IMR-90 (cell line): ENCODE results near the gene EXOC4. TPM values are rescaled to one million over a fixed set of nuclear protein-coding genes. Genes with fewer than 3 reads are reported as not detected.

Source experiments
- ATAC-seq: fragments of 200-7000 bp; cut with Tn5 transposase; 2 replicates; pipeline ENCODE4 v1.9.1; 2020; ENCODE audit warnings: low read depth, mild to moderate bottlenecking, moderate library complexity
- BruUV-seq: library from RNA; stranded (reverse); fragments of 400-500 nt; replicated peaks from 2 replicates; lab custom pipeline; 2021; lab: Mats Ljungman, UMichigan
- CTCF ChIA-PET: fragments of 300-600 bp; formaldehyde crosslinking; extraction: SDS; loops from one replicate; lab custom pipeline; 2021; ENCODE audit warnings: antibody characterized with exemption; lab: Yijun Ruan, JAX
- POLR2A ChIA-PET: fragments of 300-600 bp; sonication (Branson Sonifier 250); formaldehyde crosslinking; loops from one replicate; lab custom pipeline; 2022; ENCODE audit warnings: antibody characterized with exemption; ENCODE audit not compliant: unreplicated experiment; lab: Charles Lee
- DNase-seq: peaks from one replicate; pipeline ENCODE4 v3.0.0; 2013
- H2AFZ ChIP-seq: replicated peaks from 2 replicates; pipeline ENCODE3; 2013; ENCODE audit warnings: low read length, mild to moderate bottlenecking; ENCODE audit not compliant: poor library complexity
- H2AK5ac ChIP-seq: 2 replicates; pipeline ENCODE4 v1.6.1; 2013; ENCODE audit warnings: low read depth, low read length, inconsistent platforms
- H2AK9ac ChIP-seq: replicated peaks from 2 replicates; pipeline ENCODE3; 2013; ENCODE audit warnings: mild to moderate bottlenecking, low read depth, low read length, moderate library complexity; ENCODE audit not compliant: poor library complexity
- H2BK120ac ChIP-seq: 2 replicates; pipeline ENCODE4 v1.6.1; 2013; ENCODE audit warnings: low read depth, low read length, inconsistent platforms
- H2BK15ac ChIP-seq: 3 replicates; pipeline ENCODE4 v1.6.1; 2013; ENCODE audit warnings: low read depth, low read length, inconsistent platforms
- H2BK20ac ChIP-seq: 2 replicates; pipeline ENCODE4 v1.6.1; 2013; ENCODE audit warnings: low read depth, mild to moderate bottlenecking, inconsistent platforms, low read length, moderate library complexity
- H2BK5ac ChIP-seq: 2 replicates; pipeline ENCODE4 v1.6.1; 2013; ENCODE audit warnings: mild to moderate bottlenecking, low read depth, low read length, inconsistent platforms; ENCODE audit not compliant: poor library complexity, severe bottlenecking
- H3K14ac ChIP-seq: replicated peaks from 2 replicates; pipeline ENCODE4 v1.6.1; 2013; ENCODE audit warnings: low read depth, low read length, inconsistent platforms
- H3K18ac ChIP-seq: 2 replicates; pipeline ENCODE4 v1.6.1; 2013; ENCODE audit warnings: low read depth, low read length, control low read depth
- H3K23ac ChIP-seq: 2 replicates; pipeline ENCODE4 v1.6.1; 2013; ENCODE audit warnings: low read depth, low read length, inconsistent platforms
- H3K27ac ChIP-seq: 2 replicates; pipeline ENCODE4 v1.5.1; 2013; ENCODE audit warnings: mild to moderate bottlenecking, control low read depth, low read length; ENCODE audit not compliant: insufficient read depth
- H3K27me3 ChIP-seq: 2 replicates; pipeline ENCODE4 v1.6.1; 2013; ENCODE audit warnings: low read length; ENCODE audit not compliant: control insufficient read depth, insufficient read depth
- H3K36me3 ChIP-seq: 2 replicates; pipeline ENCODE4 v1.6.1; 2013; ENCODE audit warnings: low read length, mixed read lengths; ENCODE audit not compliant: control insufficient read depth, insufficient read depth
- H3K4ac ChIP-seq: 2 replicates; pipeline ENCODE4 v1.6.1; 2013; ENCODE audit warnings: low read depth, low read length, inconsistent platforms
- H3K4me1 ChIP-seq: 2 replicates; pipeline ENCODE4 v1.6.1; 2013; ENCODE audit warnings: low read length, mixed read lengths; ENCODE audit not compliant: control insufficient read depth, insufficient read depth
- H3K4me2 ChIP-seq: 2 replicates; pipeline ENCODE4 v1.6.1; 2013; ENCODE audit warnings: low read depth, mild to moderate bottlenecking, control low read depth, low read length, moderate library complexity
- H3K4me3 ChIP-seq: 2 replicates; pipeline ENCODE4 v1.5.1; 2013; ENCODE audit warnings: low read depth, mild to moderate bottlenecking, control low read depth, low read length, moderate library complexity; ENCODE audit not compliant: insufficient read depth
- H3K56ac ChIP-seq: 2 replicates; pipeline ENCODE4 v1.6.1; 2013; ENCODE audit warnings: low read length, inconsistent platforms; ENCODE audit not compliant: insufficient read depth; ENCODE audit errors: extremely low read depth
- H3K79me1 ChIP-seq, 2 experiments: 2 replicates each; pipeline ENCODE4 v1.6.1; 2013; ENCODE audit warnings: low read length in 2 of 2, inconsistent platforms in 1 of 2, low read depth in 1 of 2
- H3K9ac ChIP-seq: 2 replicates; pipeline ENCODE4 v1.6.1; 2013; ENCODE audit warnings: low read depth, low read length, control low read depth
- H3K9me1 ChIP-seq: 2 replicates; pipeline ENCODE4 v1.6.1; 2013; ENCODE audit warnings: low read length, inconsistent platforms; ENCODE audit not compliant: insufficient read depth
- H3K9me3 ChIP-seq: 2 replicates; pipeline ENCODE4 v1.6.1; 2013; ENCODE audit warnings: low read length; ENCODE audit not compliant: control insufficient read depth, insufficient read depth
- H4K20me1 ChIP-seq: 2 replicates; pipeline ENCODE4 v1.6.1; 2013; ENCODE audit warnings: low read length, inconsistent platforms; ENCODE audit not compliant: insufficient read depth
- H4K5ac ChIP-seq: 2 replicates; pipeline ENCODE4 v1.6.1; 2013; ENCODE audit warnings: mild to moderate bottlenecking, low read depth, low read length, control low read depth
- H4K8ac ChIP-seq, 2 experiments: 2 replicates each; pipeline ENCODE4 v1.6.1; 2013; ENCODE audit warnings: low read depth in 2 of 2, low read length in 2 of 2, control low read depth in 1 of 2, inconsistent platforms in 1 of 2
- H4K91ac ChIP-seq: 2 replicates; pipeline ENCODE4 v1.6.1; 2013; ENCODE audit warnings: low read depth, low read length, inconsistent platforms; ENCODE audit not compliant: insufficient read depth
- BHLHE40 ChIP-seq: fragments of 150-350 bp; IDR thresholded peaks from 2 replicates; pipeline ENCODE4 v1.6.1; 2016; ENCODE audit warnings: mild to moderate bottlenecking, low read depth, low read length
- CHD1 ChIP-seq: IDR thresholded peaks from 2 replicates; pipeline ENCODE4 v1.6.1; 2012; ENCODE audit warnings: low read depth, low read length, improper control_type of control experiment
- MAZ ChIP-seq: IDR thresholded peaks from 2 replicates; pipeline ENCODE4 v1.6.1; 2012; ENCODE audit warnings: low read depth, mild to moderate bottlenecking, low read length, improper control_type of control experiment, moderate library complexity, borderline replicate concordance
- POLR2A ChIP-seq: IDR thresholded peaks from 2 replicates; pipeline ENCODE4 v1.6.1; 2012; ENCODE audit warnings: mild to moderate bottlenecking, low read depth, low read length
- RCOR1 ChIP-seq: IDR thresholded peaks from 2 replicates; pipeline ENCODE4 v1.6.1; 2012; ENCODE audit warnings: mild to moderate bottlenecking, low read length, improper control_type of control experiment; ENCODE audit not compliant: insufficient replicate concordance
- SMC3 ChIP-seq: fragments of 150-350 bp; IDR thresholded peaks from 2 replicates; pipeline ENCODE4 v1.6.1; 2016; ENCODE audit warnings: low read depth, mild to moderate bottlenecking, antibody characterized with exemption, low read length, moderate library complexity
- WGBS, 2 experiments: methylation state at CpG; one replicate each; pipeline versions ENCODE4 v1.1.5 to v1.1.7; 2013; ENCODE audit warnings: missing lambda C conversion rate in 2 of 2; ENCODE audit not compliant: insufficient read length in 1 of 2; ENCODE audit errors: extremely low coverage in 2 of 2; 5-methylcytosine and 5-hydroxymethylcytosine counted together
- dilution Hi-C: fragments of 300-500 bp; cut with HindIII; formaldehyde crosslinking; loops from one replicate; pipeline ENCODE4 v1.14.3; 2018; ENCODE audit warnings: low sequenced_read_pairs; ENCODE audit not compliant: unreplicated experiment
- in situ Hi-C: fragments of 300-500 bp; cut with MboI; formaldehyde crosslinking; loops from 3 replicates; pipeline ENCODE4 v1.14.3; 2019; ENCODE audit warnings: low sequenced_read_pairs, inconsistent platforms, mixed read lengths
- intact Hi-C: fragments of 100-400 bp; cut with micrococcal nuclease; formaldehyde crosslinking; loops from 2 replicates; pipeline ENCODE4 v1.10.0; 2022
- polyA plus RNA-seq, 3 experiments: library from polyadenylated mRNA; depleted of rRNA; stranded (reverse); fragments of >200 nt; gene quantifications; 2 replicates each; pipeline ENCODE4 v1.2.3, GENCODE V29; 2012; ENCODE audit warnings: low replicate concordance in 1 of 3
- total RNA-seq: library from RNA; depleted of rRNA; stranded (reverse); fragments of >200 nt; gene quantifications from 2 replicates; pipeline ENCODE4 v1.2.3, GENCODE V29; 2012

Gene EXOC4
- total and polyA plus RNA-seq, 2 of the 4 experiments (the other 2 are of a cell fraction) = 25.4 to 94.6 TPM

DNA sequence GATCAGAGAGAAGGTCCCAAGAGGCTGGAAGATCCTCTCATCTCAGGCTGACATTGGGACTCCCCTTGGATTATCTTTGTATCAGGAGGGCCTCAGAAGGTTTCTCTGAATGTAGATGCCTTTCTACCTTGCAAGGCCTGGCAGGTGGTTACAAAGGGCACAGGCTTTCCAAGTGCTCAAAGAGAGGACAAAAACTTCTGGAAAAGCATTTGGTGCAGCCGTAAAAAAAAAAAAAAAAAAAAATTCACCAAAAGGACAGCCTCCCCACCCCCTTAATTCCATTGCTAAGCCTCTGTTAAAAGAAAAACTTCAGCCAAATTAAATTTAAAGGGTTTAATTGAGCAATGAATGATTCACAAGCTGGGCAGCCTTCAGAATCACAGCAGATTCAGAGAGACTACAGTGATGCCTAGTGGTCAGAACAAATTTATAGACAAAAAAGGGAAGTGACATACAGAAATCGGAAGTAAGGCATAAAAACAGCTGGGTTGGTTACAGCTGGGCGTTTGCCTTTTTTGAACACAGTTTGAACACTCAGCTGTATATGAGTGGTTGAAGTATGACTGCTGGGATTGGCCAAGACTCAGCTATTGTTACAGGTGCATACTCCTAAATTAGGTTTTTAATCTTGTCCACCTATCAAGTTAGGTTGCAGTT is 831.7 kb downstream of the EXOC4 start:
- ChIA-PET POLR2A (no interaction called here), CTCF (interaction anchor here (0.7 kb wide), 1 partner anchor 323 kb away, joined by 4 read pairs; no protein-coding TSS in a partner anchor)
- H3K9ac ChIP-seq = no peak overlapping the region
- no TSS peak for BruUV-seq
- no peak overlapping the region for H4K91ac ChIP-seq
- H3K9me3 ChIP-seq = peaks cover 2% of the 10 kb centered on the region; the same call in 1 of the 2 replicates
- whole genome bisulfite sequencing, 2 experiments = no CpG with 5 or more reads among the region's 3 CpGs
- no peaks in the 10 kb centered on the region for H4K20me1 ChIP-seq
- no peak overlapping the region for H3K56ac ChIP-seq
- H3K18ac ChIP-seq = no peak overlapping the region
- no peaks in the 10 kb centered on the region for H3K27me3 ChIP-seq
- H2BK120ac ChIP-seq = no peak overlapping the region
- H2BK5ac ChIP-seq = no peak overlapping the region
- H2AFZ ChIP-seq = no peak overlapping the region
- H3K4me3 ChIP-seq = no peak overlapping the region
- no peak overlapping the region for H3K23ac ChIP-seq
- H3K36me3 ChIP-seq = no peaks in the 10 kb centered on the region
- H3K79me1 ChIP-seq = no peaks in the 10 kb centered on the region
- ATAC-seq = no peak
- no peak for DNase-seq
- H4K8ac ChIP-seq = no peak overlapping the region
- TF ChIP-seq CHD1 = no peak
- no peak for TF ChIP-seq RCOR1
- TF ChIP-seq SMC3 = no peak
- no peak for TF ChIP-seq POLR2A
- no peak for TF ChIP-seq BHLHE40
- no peak for TF ChIP-seq MAZ
- no peaks in the 10 kb centered on the region for H3K4me1 ChIP-seq
- H3K27ac ChIP-seq = no peak overlapping the region
- H3K9me1 ChIP-seq = no peaks in the 10 kb centered on the region
- H2BK15ac ChIP-seq = no peak overlapping the region
- H3K4ac ChIP-seq = no peak overlapping the region
- no peak overlapping the region for H3K14ac ChIP-seq
- in situ Hi-C loops (no loop called here), dilution Hi-C loops (no loop called here), intact Hi-C loops (no loop called here)
- no peak overlapping the region for H2AK9ac ChIP-seq
- H4K5ac ChIP-seq = no peak overlapping the region
- H2BK20ac ChIP-seq = no peak overlapping the region
- no peak overlapping the region for H2AK5ac ChIP-seq
- H3K4me2 ChIP-seq = no peak overlapping the region
